ENCODE results near the gene RO60. TPM values are rescaled to one million over a fixed set of nuclear protein-coding genes. Genes with fewer than 3 reads are reported as not detected.
A peak's percentile ranks its signal among the peaks of the same experiment; 100 is the strongest.

RO60 gene
- total RNA-seq, 2 experiments from 2014 or later, result 56.5 to 65.8 TPM

GRCh38 chr1:193065954-193066353 lies 6.5 kb downstream of the RO60 start:
- H3K9me3 Mint-ChIP-seq, result no peaks in the 10 kb centered on the region
- H3K36me3 Mint-ChIP-seq, result peaks cover 11% of the 10 kb centered on the region
- intact Hi-C loops (cut with micrococcal nuclease), result no loop called here
- POLR2A ChIA-PET, result no interaction called here
- H3K27ac Mint-ChIP-seq, result no peak overlapping the region
- H3K4me3 Mint-ChIP-seq, result no peak overlapping the region
- CTCF ChIA-PET, result no interaction called here
- no peak for DNase-seq
- H3K27me3 Mint-ChIP-seq, result no peaks in the 10 kb centered on the region
- peaks cover 74% of the 10 kb centered on the region for H3K4me1 Mint-ChIP-seq (ENCODE audit: low read depth)

DNA sequence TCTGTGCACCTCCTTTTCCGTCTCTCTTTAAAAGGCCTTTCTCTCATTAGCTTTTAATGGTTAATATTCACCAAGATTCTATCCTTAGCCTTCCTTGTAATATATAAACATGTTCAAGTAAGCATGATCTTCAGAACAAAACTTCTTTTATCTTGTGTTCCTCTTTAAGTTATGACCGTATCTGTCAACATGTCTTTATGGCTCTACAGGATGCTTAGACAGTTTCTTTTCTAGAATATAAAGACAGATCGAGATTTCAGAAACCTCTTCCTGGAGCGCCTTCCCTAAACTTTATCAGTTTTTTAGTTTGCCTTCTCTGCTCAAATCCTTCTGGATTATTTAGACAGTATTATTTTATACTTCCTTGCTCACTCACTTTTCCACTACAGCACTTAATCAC lies 7.2 kb downstream of the RO60 start:
- ChIA-PET POLR2A (no interaction called here), CTCF (no interaction called here)
- H3K4me3 Mint-ChIP-seq, result no peak overlapping the region
- no peaks in the 10 kb centered on the region for H3K27me3 Mint-ChIP-seq
- H3K4me1 Mint-ChIP-seq (ENCODE audit: low read depth), result peaks cover 73% of the 10 kb centered on the region
- H3K27ac Mint-ChIP-seq, result no peak overlapping the region
- intact Hi-C loops (cut with micrococcal nuclease), result no loop called here
- no peak for DNase-seq
- peaks cover 11% of the 10 kb centered on the region for H3K36me3 Mint-ChIP-seq
- H3K9me3 Mint-ChIP-seq, result no peaks in the 10 kb centered on the region

DNA sequence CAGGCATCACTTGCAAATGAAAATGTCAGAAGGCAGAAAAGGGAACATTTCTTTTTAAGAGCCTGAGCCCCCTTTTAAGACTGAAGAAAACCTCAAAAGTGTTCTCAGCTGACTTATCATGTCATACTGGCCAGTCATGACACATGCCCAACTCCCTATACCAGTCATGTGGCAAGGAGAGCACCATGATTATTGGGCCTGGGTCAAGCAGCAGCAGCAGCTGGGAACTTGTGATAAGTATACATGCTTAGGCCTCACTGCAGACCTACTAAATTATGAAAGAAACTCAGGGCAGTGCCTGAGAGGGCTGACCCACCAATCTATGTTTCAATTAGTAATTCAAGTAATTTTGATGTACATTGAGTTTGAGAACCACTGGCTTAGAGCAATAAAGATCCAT lies 8.6 kb downstream of the RO60 start:
- intact Hi-C loops (cut with micrococcal nuclease), result no loop called here
- Mint-ChIP-seq H3K27me3 (no peaks in the 10 kb centered on the region), H3K9me3 (no peaks in the 10 kb centered on the region), H3K4me3 (no peak overlapping the region), H3K4me1 (ENCODE audit: low read depth) (peaks cover 66% of the 10 kb centered on the region), H3K27ac (no peak overlapping the region), H3K36me3 (peaks cover 10% of the 10 kb centered on the region)
- DNase-seq, result no peak
- ChIA-PET POLR2A (no interaction called here), CTCF (no interaction called here)

DNA sequence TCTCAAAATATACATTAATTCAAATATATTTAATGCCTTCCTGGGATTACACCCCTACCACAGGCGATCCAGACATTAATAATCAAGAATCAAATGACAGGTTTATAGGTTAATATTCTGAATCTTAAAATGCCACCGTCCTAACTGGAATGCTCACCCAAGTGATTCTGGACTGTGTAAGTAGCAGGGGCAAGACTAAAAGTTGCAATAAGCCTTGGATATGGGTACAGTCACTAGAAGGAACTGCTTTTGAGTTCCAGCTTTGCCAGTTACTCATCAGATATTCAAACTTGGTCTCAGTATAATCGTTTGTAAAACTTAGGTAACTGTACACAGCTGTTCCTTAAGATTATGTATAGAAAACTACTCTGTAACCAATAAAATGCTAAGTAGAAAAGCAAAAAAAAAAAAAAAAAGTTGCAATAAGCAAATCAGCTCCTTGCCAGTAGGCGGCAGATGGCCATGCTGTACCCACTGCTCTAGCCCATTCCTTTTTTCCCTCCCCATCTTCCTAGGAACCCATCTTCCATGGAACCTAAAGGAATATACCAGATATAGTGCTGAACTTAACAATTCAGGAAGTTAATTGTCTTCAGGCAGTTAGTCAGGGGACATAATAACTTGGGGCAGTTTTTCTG lies 10.5 kb downstream of the RO60 start:
- Mint-ChIP-seq H3K36me3 (peaks cover 13% of the 10 kb centered on the region), H3K4me3 (no peak overlapping the region), H3K9me3 (no peaks in the 10 kb centered on the region), H3K27me3 (no peaks in the 10 kb centered on the region), H3K4me1 (ENCODE audit: low read depth) (peaks cover 50% of the 10 kb centered on the region), H3K27ac (peak overlapping the region; percentile 30)
- intact Hi-C loops (cut with micrococcal nuclease), result no loop called here
- ChIA-PET POLR2A (no interaction called here), CTCF (interaction anchor here (0.6 to 1.5 kb wide), 6 partner anchors 9 to 270 kb away, joined by 3 to 5 read pairs (median 4); partner anchors contain the start of genes CDC73, GLRX2 and UCHL5)
- no peak for DNase-seq

GRCh38 chr1:193070386-193070753 lies 11.0 kb downstream of the RO60 start:
- intact Hi-C loops (cut with micrococcal nuclease), result no loop called here
- Mint-ChIP-seq H3K27ac (peak overlapping the region; percentile 30), H3K4me1 (ENCODE audit: low read depth) (peaks cover 46% of the 10 kb centered on the region), H3K4me3 (no peak overlapping the region), H3K36me3 (peaks cover 13% of the 10 kb centered on the region), H3K9me3 (no peaks in the 10 kb centered on the region), H3K27me3 (no peaks in the 10 kb centered on the region)
- POLR2A ChIA-PET, result no interaction called here
- DNase-seq, result no peak
- CTCF ChIA-PET, result interaction anchor here (0.6 to 2.4 kb wide), 5 partner anchors 12 to 52 kb away, joined by 3 to 8 read pairs (median 4); partner anchors contain the start of genes CDC73, GLRX2, RO60 and UCHL5

DNA sequence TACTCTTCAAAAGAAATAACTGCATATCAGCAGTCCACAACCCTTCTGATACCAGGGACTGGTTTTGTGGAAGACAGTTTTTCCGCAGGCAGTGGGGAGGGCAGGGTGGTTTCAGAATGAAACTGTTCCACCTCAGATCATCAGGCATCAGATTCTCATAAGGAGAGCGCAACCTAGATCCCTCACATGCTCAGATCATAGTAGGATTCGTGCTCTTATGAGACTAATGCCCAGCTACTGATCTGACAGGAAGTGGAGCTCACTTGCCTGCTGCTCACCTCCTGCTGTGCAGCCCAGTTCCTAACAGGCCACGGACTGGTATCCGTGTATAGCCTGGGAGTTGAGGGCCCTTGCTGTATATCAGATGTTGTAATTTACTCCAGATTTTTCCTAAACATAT lies 11.5 kb downstream of the RO60 start:
- Mint-ChIP-seq H3K27ac (no peak overlapping the region), H3K27me3 (no peaks in the 10 kb centered on the region), H3K4me3 (no peak overlapping the region), H3K4me1 (ENCODE audit: low read depth) (peaks cover 44% of the 10 kb centered on the region), H3K36me3 (peaks cover 16% of the 10 kb centered on the region), H3K9me3 (no peaks in the 10 kb centered on the region)
- DNase-seq, result peak; percentile 49
- intact Hi-C loops (cut with micrococcal nuclease), result loop anchor here (1.0 kb wide), 1 partner anchor 8 kb away; no protein-coding TSS in a partner anchor
- POLR2A ChIA-PET, result interaction anchor here (0.9 kb wide), 1 partner anchor 12 kb away, joined by 4 read pairs; the partner anchor contains the start of genes RO60 and UCHL5
- CTCF ChIA-PET, result interaction anchor here (1.4 to 2.4 kb wide), 4 partner anchors 12 to 52 kb away, joined by 3 to 8 read pairs (median 4); partner anchors contain the start of genes CDC73, GLRX2, RO60 and UCHL5

GRCh38 chr1:193077991-193078390 lies 18.6 kb downstream of the RO60 start:
- ChIA-PET POLR2A (no interaction called here), CTCF (no interaction called here)
- Mint-ChIP-seq H3K4me3 (no peak overlapping the region), H3K27me3 (no peaks in the 10 kb centered on the region), H3K9me3 (peaks cover 4% of the 10 kb centered on the region), H3K4me1 (ENCODE audit: low read depth) (peaks cover 4% of the 10 kb centered on the region), H3K36me3 (peaks cover 45% of the 10 kb centered on the region), H3K27ac (no peak overlapping the region)
- DNase-seq, result no peak
- intact Hi-C loops (cut with micrococcal nuclease), result no loop called here

DNA sequence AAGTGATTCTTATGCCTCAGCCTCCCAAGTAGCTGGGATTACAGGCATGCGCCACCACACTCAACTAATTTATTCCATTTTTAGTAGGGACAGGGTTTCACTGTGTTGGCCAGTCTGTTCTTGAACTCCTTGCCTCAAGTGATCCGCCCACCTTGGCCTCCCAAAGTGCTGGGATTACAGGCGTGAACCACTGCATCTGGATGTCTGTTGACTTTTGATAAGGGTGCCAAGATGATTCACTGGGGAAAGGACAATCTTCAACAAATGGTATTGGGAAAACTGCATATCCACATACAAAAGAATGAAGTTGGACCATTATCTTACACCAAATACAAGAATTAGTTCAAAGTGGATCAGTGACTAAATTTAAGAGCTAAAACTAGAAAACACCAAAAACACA lies 19.8 kb downstream of the RO60 start:
- Mint-ChIP-seq H3K9me3 (peaks cover 4% of the 10 kb centered on the region), H3K36me3 (peaks cover 51% of the 10 kb centered on the region), H3K4me1 (ENCODE audit: low read depth) (peaks cover 4% of the 10 kb centered on the region), H3K27ac (no peak overlapping the region), H3K27me3 (no peaks in the 10 kb centered on the region), H3K4me3 (no peak overlapping the region)
- intact Hi-C loops (cut with micrococcal nuclease), result no loop called here
- POLR2A ChIA-PET, result no interaction called here
- DNase-seq, result no peak
- CTCF ChIA-PET, result interaction anchor here (0.7 to 1.5 kb wide), 2 partner anchors 9 to 21 kb away, joined by 3 read pairs; no protein-coding TSS in a partner anchor

DNA sequence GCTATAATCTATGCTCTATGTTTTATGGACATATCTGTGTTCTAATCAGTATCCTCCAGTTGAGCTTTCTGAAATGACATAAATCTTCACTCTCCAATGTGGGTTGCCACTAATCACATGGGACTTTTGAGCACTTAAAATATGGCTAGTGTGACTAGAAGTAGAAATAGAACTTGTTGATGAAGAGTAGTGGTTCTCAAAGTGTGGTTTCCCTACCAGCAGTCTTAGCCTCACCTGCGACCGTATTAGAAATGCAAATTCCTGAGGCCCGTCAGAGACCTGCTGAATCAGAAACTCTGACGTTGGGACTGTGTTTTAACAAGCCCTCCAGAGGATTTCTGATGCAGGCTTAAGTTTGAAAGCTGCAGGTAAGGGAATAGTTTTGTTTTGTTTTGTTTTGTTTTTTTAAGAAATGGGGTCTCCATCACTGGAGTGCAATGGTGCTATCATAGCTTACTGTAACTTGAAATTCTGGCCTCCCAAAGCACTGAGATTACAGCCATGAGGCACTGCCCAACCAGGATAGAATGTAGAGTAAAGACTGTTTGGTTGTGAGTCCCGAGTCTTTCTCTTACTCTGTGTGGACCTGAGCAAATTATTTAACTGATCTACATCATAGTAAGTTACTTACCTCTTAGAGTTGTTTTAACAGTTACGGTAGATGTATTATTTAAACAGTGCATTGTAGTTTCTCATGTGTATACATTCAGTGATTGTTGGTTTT lies 24.1 kb downstream of the RO60 start:
- H3K27ac Mint-ChIP-seq, result no peak overlapping the region
- intact Hi-C loops (cut with micrococcal nuclease), result no loop called here
- no peaks in the 10 kb centered on the region for H3K27me3 Mint-ChIP-seq
- ChIA-PET POLR2A (no interaction called here), CTCF (no interaction called here)
- H3K4me1 Mint-ChIP-seq (ENCODE audit: low read depth), result no peaks in the 10 kb centered on the region
- H3K36me3 Mint-ChIP-seq, result peaks cover 38% of the 10 kb centered on the region
- DNase-seq, result no peak
- H3K9me3 Mint-ChIP-seq, result no peaks in the 10 kb centered on the region
- H3K4me3 Mint-ChIP-seq, result no peak overlapping the region

DNA sequence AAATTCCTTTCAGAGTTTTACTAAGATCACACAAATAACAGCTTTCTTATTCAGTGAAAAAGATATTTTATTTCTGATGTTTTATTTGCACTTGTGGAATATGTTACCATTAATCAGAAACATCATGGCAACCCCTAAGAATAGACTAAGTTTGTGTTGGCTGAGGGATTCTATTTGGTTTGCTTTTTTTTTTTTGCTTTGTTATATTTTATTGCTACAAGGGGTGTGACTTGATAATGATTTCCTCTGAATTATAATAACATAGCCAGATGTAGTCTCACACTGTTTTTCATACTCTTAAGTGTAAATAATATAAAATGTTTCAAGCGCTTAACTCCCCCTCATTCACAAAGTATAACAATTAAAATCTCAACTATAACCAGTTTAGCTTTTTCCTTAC lies 25.9 kb downstream of the RO60 start:
- peaks cover 26% of the 10 kb centered on the region for H3K36me3 Mint-ChIP-seq
- intact Hi-C loops (cut with micrococcal nuclease), result no loop called here
- ChIA-PET CTCF (no interaction called here), POLR2A (no interaction called here)
- no peaks in the 10 kb centered on the region for H3K27me3 Mint-ChIP-seq
- H3K4me1 Mint-ChIP-seq (ENCODE audit: low read depth), result no peaks in the 10 kb centered on the region
- no peak overlapping the region for H3K4me3 Mint-ChIP-seq
- DNase-seq, result no peak
- H3K27ac Mint-ChIP-seq, result no peak overlapping the region
- no peaks in the 10 kb centered on the region for H3K9me3 Mint-ChIP-seq

DNA sequence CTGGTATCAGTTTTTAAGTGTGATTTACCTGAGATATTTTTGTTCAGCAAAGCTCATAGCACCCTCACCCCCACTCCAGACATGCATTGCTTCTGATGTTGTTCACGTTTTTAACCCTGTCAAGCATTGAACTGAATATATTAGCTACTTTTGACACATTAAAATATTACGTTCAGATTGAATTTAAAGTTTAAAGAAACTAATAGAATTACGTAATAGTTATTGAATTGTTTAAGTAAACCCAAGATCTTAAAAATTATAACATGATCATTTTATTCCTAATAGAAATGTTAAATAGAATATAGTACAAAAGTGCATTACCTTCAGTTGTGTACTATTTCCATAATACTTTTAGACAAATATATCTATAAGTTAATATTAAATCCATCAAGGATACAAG lies 26.9 kb downstream of the RO60 start:
- DNase-seq, result no peak
- intact Hi-C loops (cut with micrococcal nuclease), result no loop called here
- H3K27me3 Mint-ChIP-seq, result no peaks in the 10 kb centered on the region
- H3K27ac Mint-ChIP-seq, result no peak overlapping the region
- H3K4me3 Mint-ChIP-seq, result no peak overlapping the region
- ChIA-PET POLR2A (no interaction called here), CTCF (no interaction called here)
- no peaks in the 10 kb centered on the region for H3K9me3 Mint-ChIP-seq
- peaks cover 23% of the 10 kb centered on the region for H3K36me3 Mint-ChIP-seq
- H3K4me1 Mint-ChIP-seq (ENCODE audit: low read depth), result no peaks in the 10 kb centered on the region

- H3K36me3 Mint-ChIP-seq, result peaks cover 17% of the 10 kb centered on the region
- no peaks in the 10 kb centered on the region for H3K9me3 Mint-ChIP-seq
- H3K27ac Mint-ChIP-seq, result no peak overlapping the region
- CTCF ChIA-PET, result no interaction called here
- no peaks in the 10 kb centered on the region for H3K27me3 Mint-ChIP-seq
- POLR2A ChIA-PET, result no interaction called here
- no peak for DNase-seq
- no peaks in the 10 kb centered on the region for H3K4me1 Mint-ChIP-seq (ENCODE audit: low read depth)
- intact Hi-C loops (cut with micrococcal nuclease), result no loop called here
- no peak overlapping the region for H3K4me3 Mint-ChIP-seq
These were observed 28.5 kb downstream of the RO60 start for GRCh38 chr1:193087893-193088292.

- intact Hi-C loops (cut with micrococcal nuclease), result no loop called here
- no peaks in the 10 kb centered on the region for H3K9me3 Mint-ChIP-seq
These were observed 31.5 kb downstream of the RO60 start for GRCh38 chr1:193090865-193091264.

More at GRCh38 chr1:193090865-193091264, 31.5 kb downstream of the RO60 start:
- POLR2A ChIA-PET, result no interaction called here
- DNase-seq, result no peak
- H3K36me3 Mint-ChIP-seq, result peaks cover 6% of the 10 kb centered on the region
- H3K27me3 Mint-ChIP-seq, result no peaks in the 10 kb centered on the region
- no peak overlapping the region for H3K27ac Mint-ChIP-seq
- H3K4me3 Mint-ChIP-seq, result no peak overlapping the region
- H3K4me1 Mint-ChIP-seq (ENCODE audit: low read depth), result no peaks in the 10 kb centered on the region
- CTCF ChIA-PET, result no interaction called here

Data from activated CD4-positive, alpha-beta memory T cell treated with anti-CD3 and anti-CD28 coated beads for 36 hours (primary cell).